ENCODE data around the gene ZRSR2. TPM values are rescaled to one million over a fixed set of nuclear protein-coding genes. Genes with fewer than 3 reads are reported as not detected.
A peak's percentile ranks its signal among the peaks of the same experiment; 100 is the strongest.

Gene ZRSR2
- total RNA-seq, 1 donor from 2014 or later: 14.9 TPM

DNA sequence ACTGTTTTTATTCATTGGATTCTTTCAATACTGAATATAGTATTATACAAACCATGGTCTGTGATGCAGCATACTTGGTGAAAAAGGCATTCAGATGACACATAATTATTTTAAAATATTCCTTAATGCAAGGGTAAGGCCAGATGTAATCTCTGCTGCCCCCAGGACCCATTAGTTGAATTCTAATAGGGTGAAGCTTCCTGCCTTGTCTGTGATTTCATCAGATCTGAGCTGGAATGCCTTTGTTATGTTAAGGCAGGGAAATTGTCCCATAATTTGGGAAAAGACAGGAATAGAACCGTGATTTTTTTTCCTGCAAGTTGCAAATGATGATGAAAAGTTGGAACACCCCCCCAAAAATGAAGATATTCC lies 26.1 kb downstream of the ZRSR2 start:
- no peak overlapping the region for H3K4me3 Mint-ChIP-seq
- peaks cover 15% of the 10 kb centered on the region for H3K36me3 Mint-ChIP-seq (ENCODE audit: low read depth)
- no peak for DNase-seq (ENCODE audit: low read depth, low spot score)
- no peaks in the 10 kb centered on the region for H3K27me3 Mint-ChIP-seq (ENCODE audit: low read depth)
- TF ChIP-seq, protein P1, sequence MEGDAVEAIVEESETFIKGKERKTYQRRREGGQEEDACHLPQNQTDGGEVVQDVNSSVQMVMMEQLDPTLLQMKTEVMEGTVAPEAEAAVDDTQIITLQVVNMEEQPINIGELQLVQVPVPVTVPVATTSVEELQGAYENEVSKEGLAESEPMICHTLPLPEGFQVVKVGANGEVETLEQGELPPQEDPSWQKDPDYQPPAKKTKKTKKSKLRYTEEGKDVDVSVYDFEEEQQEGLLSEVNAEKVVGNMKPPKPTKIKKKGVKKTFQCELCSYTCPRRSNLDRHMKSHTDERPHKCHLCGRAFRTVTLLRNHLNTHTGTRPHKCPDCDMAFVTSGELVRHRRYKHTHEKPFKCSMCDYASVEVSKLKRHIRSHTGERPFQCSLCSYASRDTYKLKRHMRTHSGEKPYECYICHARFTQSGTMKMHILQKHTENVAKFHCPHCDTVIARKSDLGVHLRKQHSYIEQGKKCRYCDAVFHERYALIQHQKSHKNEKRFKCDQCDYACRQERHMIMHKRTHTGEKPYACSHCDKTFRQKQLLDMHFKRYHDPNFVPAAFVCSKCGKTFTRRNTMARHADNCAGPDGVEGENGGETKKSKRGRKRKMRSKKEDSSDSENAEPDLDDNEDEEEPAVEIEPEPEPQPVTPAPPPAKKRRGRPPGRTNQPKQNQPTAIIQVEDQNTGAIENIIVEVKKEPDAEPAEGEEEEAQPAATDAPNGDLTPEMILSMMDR (conservative IDR thresholded peaks at IDR 0.05): no peak
- H3K9me3 Mint-ChIP-seq: no peaks in the 10 kb centered on the region
- peaks cover 7% of the 10 kb centered on the region for H3K4me1 Mint-ChIP-seq
- peak overlapping the region; percentile 65 for H3K27ac Mint-ChIP-seq (ENCODE audit: unreplicated experiment)

DNA sequence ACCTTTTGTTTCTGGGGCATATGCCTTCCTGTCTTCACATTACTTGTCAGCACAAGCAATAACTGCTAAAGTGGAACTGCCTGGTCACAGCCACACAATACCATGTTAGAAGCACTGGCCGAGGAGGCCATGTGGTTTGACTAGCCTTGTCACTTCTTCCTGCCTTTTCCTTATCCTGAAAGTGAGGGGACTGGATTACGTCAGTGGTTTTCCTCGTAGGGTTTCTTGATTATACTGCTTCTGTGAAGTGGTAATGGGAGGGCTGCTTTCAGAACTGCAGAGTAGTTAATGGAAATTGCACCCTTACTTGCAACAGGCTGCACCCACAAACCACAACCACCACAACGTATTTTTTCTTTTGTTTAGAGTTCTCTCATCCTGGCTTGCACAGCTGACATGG lies 26.6 kb downstream of the ZRSR2 start:
- Mint-ChIP-seq H3K27me3 (ENCODE audit: low read depth) (no peaks in the 10 kb centered on the region), H3K9me3 (no peaks in the 10 kb centered on the region), H3K36me3 (ENCODE audit: low read depth) (peaks cover 15% of the 10 kb centered on the region), H3K4me3 (no peak overlapping the region), H3K4me1 (peaks cover 7% of the 10 kb centered on the region), H3K27ac (ENCODE audit: unreplicated experiment) (peak overlapping the region; percentile 64)
- no peak for DNase-seq (ENCODE audit: low read depth, low spot score)
- TF ChIP-seq, protein P1 (conservative IDR thresholded peaks at IDR 0.05): no peak

DNA sequence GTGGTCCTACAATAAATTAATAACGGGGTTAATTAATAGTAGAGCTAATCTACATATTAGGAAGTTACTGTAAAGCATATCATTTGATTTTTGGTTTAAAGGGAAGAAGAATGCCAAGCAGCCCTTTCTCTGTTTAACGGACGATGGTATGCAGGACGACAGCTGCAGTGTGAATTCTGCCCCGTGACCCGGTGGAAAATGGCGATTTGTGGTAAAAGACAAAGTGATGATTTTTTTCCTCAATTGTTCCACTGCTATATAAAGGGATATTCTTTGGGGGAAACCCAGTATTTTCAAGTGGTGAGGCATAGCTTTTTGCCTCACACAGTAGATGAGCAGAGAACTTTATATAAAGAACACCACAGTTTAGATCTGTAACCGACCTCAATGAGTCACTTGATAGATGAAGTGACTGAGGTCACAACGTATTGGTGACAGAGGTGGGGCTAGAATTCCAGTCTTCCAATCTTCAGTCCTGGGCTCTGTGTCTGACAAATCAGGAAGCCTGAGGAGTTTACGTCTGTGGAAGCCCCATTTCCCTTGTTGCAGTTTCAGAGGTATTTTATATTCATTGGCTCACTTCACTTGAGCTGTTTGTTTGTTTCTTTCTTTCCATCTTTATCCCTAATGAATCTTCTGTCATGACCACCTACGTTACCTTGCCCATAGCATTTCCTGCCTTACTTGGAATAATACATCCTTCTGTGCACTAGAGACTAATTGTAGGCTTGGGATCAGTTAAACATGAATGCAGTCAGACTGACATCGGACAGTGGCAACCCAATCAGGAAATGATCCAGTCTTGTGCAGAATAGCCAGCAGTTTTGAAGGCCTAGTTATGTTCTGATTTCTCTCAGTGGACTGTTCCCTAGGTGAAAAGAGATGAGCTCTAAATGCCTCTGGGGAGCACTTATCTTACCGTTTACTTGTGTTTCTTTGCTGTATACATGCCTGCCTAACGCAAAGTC lies 30.1 kb downstream of the ZRSR2 start:
- TF ChIP-seq, protein P1 (conservative IDR thresholded peaks at IDR 0.05): no peak
- no peak overlapping the region for H3K27ac Mint-ChIP-seq (ENCODE audit: unreplicated experiment)
- no peak for DNase-seq (ENCODE audit: low read depth, low spot score)
- no peaks in the 10 kb centered on the region for H3K9me3 Mint-ChIP-seq
- no peaks in the 10 kb centered on the region for H3K27me3 Mint-ChIP-seq (ENCODE audit: low read depth)
- peaks cover 19% of the 10 kb centered on the region for H3K36me3 Mint-ChIP-seq (ENCODE audit: low read depth)
- H3K4me1 Mint-ChIP-seq: peaks cover 7% of the 10 kb centered on the region
- no peak overlapping the region for H3K4me3 Mint-ChIP-seq

DNA sequence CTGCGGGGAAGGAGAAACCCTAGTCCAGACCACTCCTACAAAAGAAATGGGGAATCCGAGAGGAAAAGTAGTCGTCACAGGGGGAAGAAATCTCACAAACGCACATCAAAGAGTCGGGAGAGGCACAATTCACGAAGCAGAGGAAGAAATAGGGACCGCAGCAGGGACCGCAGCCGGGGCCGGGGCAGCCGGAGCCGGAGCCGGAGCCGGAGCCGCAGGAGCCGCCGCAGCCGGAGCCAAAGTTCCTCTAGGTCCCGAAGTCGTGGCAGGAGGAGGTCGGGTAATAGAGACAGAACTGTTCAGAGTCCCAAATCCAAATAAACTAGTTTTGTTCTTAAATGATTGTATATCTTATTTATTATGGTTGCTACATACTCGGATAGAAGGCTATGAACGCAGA lies 32.6 kb downstream of the ZRSR2 start:
- no peaks in the 10 kb centered on the region for H3K9me3 Mint-ChIP-seq
- H3K36me3 Mint-ChIP-seq (ENCODE audit: low read depth): peaks cover 25% of the 10 kb centered on the region
- H3K27ac Mint-ChIP-seq (ENCODE audit: unreplicated experiment): peak overlapping the region; percentile 63
- peaks cover 11% of the 10 kb centered on the region for H3K4me1 Mint-ChIP-seq
- no peak for DNase-seq (ENCODE audit: low read depth, low spot score)
- TF ChIP-seq, protein P1 (conservative IDR thresholded peaks at IDR 0.05): no peak
- no peaks in the 10 kb centered on the region for H3K27me3 Mint-ChIP-seq (ENCODE audit: low read depth)
- H3K4me3 Mint-ChIP-seq: no peak overlapping the region

DNA sequence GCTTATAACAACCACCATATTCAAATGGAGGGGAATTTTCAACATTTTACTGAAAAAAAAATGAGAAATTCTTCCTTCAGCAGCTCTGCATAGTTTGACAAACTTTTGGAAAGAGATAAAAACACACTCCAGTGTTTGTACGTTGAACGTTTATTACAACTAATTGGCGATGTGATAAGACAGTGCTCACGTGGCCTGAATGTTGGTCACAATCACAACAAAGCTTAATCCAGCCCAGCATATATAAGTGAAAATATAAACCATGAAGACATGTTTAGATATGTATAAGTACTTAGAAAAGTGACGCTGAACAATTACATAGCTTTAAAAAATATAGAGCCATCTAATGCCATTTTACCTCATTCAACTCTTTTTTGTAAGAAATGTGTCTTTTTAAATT lies 35.7 kb downstream of the ZRSR2 start:
- DNase-seq (ENCODE audit: low read depth, low spot score): no peak
- peaks cover 21% of the 10 kb centered on the region for H3K36me3 Mint-ChIP-seq (ENCODE audit: low read depth)
- TF ChIP-seq, protein P1 (conservative IDR thresholded peaks at IDR 0.05): no peak
- H3K4me1 Mint-ChIP-seq: peaks cover 11% of the 10 kb centered on the region
- no peak overlapping the region for H3K27ac Mint-ChIP-seq (ENCODE audit: unreplicated experiment)
- no peaks in the 10 kb centered on the region for H3K9me3 Mint-ChIP-seq
- H3K27me3 Mint-ChIP-seq (ENCODE audit: low read depth): no peaks in the 10 kb centered on the region
- no peak overlapping the region for H3K4me3 Mint-ChIP-seq

All from neural crest cell (in vitro differentiated cells).